GM19468 (cell line): ENCODE results near the gene LARGE1.
"Not testable (repeated sequence)": the region's sequence is repeated elsewhere in the genome, so short reads cannot be mapped to it uniquely, and the experiment has no call there.

ENCODE experiments used
- ATAC-seq: cut with Tn5 transposase; IDR thresholded peaks from one replicate; pipeline ENCODE4 v1.9.1; 2021; ENCODE audit warnings: mild to moderate bottlenecking, moderate library complexity, moderate number of reproducible peaks; ENCODE audit not compliant: unreplicated experiment; ENCODE audit errors: extremely low read depth

The LARGE1 gene

GRCh38 chr22:33470456-33470855 is 449.8 kb downstream of the LARGE1 start:
- ATAC-seq: no peak

DNA sequence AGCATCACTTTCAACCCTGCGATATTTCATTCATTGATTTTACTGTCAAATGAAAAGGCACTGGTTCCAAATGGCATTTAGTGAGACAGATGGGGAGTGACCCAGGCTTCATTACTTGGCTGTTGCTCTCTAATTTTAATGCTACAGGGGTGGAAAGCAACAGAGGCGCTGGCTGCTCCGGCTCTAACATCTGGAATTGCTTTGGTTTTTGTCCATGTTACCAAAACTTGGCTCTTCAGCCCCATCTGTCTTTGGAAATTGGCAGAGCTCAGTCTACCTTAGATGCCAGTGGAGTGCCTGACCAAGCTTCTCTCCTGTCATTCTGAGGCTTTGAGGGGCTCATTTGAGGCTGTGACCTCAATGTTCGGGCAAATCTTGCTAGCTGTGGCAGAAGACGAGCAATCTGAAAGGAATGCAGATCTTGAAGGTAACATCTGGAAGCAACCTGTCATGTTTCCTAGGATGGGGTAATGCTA is 452.6 kb downstream of the LARGE1 start:
- ATAC-seq: no peak

GRCh38 chr22:33467080-33467479 is 453.2 kb downstream of the LARGE1 start:
- ATAC-seq: no peak

- no peak for ATAC-seq
Observed at GRCh38 chr22:33465554-33465953, 454.7 kb downstream of the LARGE1 start.

DNA sequence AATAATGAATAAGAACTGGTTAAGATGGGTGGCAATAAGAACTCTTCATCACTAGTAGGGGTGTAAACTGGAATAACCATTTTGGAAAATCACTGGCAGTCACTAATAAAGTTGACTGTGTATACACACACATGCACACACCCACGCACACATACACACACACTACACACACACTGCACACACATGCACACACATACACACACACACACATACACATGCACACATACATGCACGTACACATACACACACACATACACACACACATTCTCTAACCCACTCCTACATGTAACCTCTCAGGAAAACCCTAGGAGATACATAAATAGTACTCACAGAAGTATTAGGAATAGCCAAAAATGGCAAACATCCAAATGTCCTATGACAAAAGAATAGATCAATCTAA is 455.6 kb downstream of the LARGE1 start:
- no peak for ATAC-seq

GRCh38 chr22:33461698-33462434 is 458.4 kb downstream of the LARGE1 start:
- no peak for ATAC-seq

GRCh38 chr22:33461245-33461644 is 459.0 kb downstream of the LARGE1 start:
- not testable (repeated sequence) for ATAC-seq

DNA sequence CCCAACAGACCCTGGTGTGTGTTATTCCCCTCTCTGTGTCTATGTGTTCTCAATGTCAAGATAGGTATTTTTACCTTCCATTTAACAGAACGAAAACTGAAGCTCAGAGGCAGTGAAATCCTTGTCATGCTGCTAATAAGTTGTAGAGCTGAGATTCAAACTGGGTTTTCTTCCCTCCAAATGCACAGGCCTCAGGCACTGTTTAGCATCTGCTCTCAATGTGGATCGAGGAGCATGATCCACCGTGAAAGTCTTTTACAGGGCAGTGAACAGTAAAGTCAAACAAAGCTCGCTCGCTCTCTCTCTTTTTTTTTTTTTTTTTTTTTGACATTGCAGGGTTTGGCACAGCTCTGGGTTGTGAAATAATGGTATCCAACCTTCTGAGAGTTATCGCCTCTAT is 461.1 kb downstream of the LARGE1 start:
- ATAC-seq: no peak

DNA sequence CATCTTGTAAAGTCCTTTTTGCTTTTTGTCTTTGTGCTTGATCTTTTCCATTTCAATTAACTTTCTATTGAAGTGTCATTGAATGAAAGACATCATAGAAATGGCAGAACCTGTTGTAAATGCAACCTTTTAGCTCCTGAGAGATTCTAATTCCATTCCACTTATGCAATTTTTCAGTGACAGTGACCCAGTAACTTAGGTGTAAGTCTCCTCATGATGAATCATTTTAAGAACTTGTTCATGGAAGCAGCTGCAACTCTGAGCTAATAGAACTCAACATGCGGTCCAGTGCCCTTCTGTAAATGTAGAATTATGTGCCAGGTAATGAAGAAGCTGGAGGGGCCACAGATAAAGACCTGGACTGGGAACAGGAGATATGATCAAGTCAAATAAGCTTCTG is 463.8 kb downstream of the LARGE1 start:
- ATAC-seq: no peak

DNA sequence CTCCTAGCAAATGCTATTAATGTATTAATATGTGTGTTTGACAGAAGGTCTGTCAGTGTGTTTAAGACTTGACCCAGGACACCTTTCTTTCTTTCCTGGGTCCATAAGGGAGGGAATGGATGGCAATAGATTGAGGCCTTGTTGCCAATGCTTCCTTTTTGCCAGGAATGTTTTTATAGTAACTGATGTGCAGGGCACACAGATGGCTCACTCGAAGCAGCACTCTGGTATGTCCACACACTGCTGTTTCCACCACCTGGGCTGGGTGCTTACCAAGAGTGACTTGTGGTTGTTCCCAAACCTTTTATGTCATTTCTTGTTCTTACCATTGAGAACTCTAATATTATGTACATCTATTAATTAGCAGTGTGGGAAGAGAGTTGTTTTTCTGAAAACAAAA is 465.2 kb downstream of the LARGE1 start:
- no peak for ATAC-seq

- ATAC-seq: no peak
Observed at GRCh38 chr22:33451866-33452469, 468.3 kb downstream of the LARGE1 start.

DNA sequence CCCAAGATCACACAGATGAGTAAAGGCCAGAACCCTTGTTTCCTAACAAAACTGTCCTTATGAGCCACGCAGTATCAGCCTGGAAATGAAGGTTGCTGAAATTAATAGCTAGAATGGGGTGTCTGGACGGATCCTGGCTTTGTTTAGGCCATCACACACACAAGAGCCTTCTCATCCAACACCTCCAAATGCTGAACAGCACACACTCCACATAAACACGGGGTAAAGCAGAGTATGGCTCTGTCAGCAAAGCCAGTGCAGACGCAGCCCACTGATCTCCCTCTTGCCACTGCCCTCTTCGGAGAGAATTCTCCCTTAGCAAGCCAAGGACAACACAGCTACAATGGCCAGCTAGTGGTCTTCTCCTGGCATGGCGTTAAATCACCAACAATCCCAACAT is 469.5 kb downstream of the LARGE1 start:
- ATAC-seq: no peak

DNA sequence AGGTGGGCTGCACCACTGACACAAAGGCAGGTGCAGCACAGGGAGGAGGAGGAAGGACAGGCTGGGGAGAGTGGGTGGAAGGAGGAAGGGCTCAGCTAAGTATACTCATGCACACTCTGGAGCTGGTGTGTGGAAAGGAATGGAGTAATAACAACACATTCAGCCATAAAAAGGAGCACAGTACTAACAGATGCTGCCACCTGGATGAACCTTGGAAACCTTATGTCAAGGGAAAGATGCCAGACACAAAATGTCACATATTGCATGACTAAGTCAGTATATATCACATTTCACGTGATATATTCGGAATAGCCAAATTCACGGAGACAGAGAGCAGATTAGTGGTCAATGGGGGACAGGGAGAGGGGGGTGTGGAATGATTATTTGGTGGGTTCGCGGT is 472.5 kb downstream of the LARGE1 start:
- ATAC-seq: no peak

DNA sequence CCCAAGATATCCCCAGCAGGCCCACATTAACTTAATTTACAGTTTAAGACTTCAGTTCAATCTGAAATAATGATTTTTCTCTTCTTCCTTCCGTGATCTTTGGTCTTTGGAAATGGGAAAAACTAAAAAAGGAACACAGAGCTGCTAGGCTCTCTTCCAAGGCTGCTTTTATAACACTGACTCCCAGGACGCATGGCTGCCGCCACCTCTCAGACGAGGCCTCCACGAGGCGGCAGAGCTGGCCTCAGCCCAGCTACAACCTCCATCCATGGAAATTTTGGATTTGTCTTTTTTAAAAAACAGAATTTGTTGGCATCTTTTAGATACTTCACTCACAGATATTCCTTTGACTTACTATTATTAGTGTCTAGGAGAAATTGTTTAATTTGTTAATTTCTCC is 476.6 kb downstream of the LARGE1 start:
- no peak for ATAC-seq

- no peak for ATAC-seq
Observed at GRCh38 chr22:33440756-33441155, 479.5 kb downstream of the LARGE1 start.

GRCh38 chr22:33438273-33438672 is 482.0 kb downstream of the LARGE1 start:
- ATAC-seq: no peak

- no peak for ATAC-seq
Observed at GRCh38 chr22:33431300-33431699, 489.0 kb downstream of the LARGE1 start.

GRCh38 chr22:33429281-33429680 is 491.0 kb downstream of the LARGE1 start:
- no peak for ATAC-seq

DNA sequence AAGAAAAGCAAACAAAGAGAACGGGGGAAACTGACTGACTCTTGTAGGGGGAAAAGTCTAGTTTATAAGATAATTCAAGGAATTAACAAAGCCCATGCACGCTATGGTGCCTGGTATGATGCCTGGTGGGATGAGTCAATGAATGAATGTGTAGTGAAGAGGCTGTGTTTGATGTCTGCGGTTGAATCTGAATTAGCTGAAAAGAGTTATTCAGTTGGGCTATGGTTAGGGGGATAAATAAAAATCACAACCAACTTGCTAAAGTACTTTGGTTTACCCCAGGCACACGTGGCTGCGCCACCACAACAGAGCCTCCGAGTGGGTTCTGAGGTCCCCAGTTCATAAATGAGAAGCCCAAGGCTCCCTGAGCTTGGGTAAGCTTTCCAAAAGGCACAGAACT is 492.8 kb downstream of the LARGE1 start:
- ATAC-seq: no peak

DNA sequence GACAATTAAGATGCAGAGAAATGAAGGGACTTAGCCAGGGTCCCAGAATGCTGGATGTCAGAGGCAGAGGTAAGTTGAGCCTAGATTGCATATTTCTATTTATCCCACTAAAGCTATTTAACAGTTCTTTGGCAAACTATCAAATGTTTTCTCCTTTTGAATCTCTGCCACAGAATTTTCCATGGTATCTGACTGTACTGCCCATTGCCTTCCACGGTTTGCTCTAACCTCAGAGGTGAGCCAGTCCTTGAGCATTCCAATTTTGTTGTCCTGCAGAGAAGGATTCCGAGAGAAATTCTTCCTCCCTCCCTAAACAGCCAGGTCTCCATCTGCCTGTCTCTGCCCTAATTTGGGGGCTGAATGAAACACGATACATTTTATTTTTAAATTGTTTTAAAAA is 493.8 kb downstream of the LARGE1 start:
- ATAC-seq: no peak

DNA sequence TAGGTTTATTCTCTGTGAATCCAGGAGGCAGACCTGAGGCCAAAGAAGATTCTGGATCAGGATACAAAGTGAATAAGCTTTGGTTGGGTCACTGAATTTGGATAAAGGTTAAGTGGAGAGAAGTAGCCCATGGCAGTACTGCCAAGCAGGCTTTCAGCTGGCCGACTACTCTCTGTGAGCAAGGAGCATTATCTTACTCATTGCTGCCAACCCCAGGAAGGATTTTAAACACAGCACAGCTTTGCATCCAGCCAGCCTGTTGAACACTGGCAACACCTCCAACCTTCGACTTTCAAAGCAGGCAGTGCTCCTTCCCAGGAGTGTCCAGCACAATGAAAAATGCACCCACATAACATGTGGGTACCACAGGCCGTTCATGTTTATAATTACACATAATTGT is 498.4 kb downstream of the LARGE1 start:
- no peak for ATAC-seq

DNA sequence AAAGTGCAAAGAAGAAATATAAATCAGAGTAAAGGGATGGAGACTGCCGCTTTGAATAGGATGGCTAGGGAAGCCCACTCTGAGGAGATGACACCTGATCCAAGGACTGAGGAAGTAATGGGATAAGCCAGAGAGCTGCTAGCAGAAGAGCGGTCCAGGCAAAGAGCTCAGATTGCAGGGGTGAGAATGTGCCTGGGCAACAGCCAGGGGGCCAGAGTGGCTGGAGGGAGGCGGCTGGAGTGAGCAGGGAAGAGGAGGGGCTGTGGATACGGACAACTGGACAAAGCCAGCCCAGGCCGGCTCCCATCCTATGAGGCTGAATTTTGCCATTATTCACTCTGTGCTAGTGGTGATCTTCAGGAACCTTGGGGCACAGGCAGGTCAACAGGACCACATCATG is 501.8 kb downstream of the LARGE1 start:
- no peak for ATAC-seq
